Measurements from ENCODE around the gene AQP10. TPM values are rescaled to one million over a fixed set of nuclear protein-coding genes. Genes with fewer than 3 reads are reported as not detected.

Gene AQP10
- total and polyA plus RNA-seq, 9 of the 15 experiments (the other 6 are each of a cell fraction or from before 2014, with no cell fraction given) = 0.37 to 9.7 (median 1.9) TPM

DNA sequence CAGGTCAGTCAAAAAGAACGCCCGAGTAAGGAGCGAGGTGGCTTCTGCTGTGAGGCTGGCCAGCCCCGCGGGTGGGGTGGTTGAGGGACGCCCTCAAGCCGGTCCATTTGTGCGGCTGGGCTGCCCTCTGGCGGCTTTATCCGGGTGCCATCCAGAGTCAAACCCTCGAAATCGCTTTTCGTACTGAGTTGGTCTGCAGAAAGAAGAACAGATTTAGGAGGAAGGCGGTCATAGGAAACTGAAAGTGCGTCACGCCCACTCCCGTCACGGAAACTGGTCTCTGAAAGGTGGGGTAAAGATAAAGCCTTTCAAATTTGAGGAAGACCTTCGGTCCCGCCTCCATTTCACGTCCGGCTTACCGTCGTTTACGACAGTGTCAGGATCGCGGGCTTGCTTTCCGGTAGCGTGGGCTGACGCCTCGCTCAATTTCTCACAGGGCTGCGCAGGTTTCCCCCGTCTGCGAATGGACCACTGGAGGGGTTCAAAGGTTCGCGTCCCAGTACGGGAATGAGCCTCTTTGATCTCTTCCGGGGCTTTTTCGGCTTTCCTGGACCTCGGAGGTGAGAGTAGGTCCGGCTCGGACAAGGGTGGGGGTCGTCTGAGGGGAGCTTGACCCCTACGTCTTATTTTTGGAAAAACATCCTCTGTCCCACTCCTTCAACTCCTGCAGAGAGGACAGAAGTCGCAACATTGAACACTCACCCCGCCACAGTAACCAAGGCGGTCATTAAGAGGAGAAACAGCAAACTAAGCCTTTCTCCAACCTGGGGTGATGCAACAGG is 48.5 kb upstream of the AQP10 start, which contains the start of gene HAX1 (continued):
- TF ChIP-seq, protein P1, sequence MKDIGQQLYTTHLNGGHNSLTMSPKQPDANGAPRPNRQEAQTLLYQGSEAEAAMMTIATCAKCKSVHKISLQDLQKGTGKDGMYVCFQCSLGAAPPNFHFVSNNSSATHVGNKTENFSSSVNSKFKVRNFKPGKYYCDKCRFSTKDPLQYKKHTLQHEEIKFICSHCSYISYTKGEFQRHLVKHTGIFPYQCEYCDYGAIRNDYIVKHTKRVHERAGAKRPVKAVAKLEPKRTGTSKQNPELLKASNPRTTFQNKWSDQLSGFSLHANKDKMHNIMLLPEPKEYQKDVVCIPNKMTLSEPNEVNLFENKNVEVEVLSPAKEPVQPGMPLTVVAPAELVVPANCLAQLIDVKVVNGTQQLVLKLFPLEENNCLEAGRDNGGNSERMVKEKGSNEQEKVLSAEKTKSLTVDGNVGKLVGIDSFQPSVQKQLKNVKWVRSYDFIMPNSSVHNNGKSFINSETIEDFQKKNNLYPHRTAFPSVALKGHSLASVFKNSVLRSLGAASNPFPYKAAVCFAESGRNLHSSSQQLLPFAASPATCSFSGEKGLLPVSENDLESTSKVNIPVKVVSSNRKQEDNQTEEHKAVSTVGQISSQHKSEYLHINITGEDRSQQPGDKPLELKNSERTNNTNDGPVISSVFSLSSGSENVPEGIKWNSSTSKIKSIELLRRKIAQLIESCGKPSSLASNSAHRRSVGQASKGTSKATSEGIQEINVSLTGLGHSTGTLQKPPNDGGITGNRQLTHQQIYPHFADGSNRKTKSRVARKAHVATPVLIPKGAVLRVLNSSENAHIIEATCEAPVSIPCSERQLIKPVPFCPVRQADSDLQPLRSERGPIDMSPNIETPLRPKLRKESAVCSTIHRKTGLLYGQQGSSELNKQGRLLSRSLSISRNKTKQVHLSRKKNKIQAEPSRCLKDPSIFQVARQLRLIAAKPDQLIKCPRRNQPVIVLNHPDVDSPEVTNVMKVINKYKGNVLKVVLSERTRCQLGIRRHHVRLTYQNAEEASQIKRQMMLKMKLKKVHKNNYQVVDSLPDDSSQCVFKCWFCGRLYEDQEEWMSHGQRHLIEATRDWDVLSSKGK (CRISPR knock-in tag; IDR thresholded peaks at IDR 0.05) = no peak
- TF ChIP-seq, protein P2, sequence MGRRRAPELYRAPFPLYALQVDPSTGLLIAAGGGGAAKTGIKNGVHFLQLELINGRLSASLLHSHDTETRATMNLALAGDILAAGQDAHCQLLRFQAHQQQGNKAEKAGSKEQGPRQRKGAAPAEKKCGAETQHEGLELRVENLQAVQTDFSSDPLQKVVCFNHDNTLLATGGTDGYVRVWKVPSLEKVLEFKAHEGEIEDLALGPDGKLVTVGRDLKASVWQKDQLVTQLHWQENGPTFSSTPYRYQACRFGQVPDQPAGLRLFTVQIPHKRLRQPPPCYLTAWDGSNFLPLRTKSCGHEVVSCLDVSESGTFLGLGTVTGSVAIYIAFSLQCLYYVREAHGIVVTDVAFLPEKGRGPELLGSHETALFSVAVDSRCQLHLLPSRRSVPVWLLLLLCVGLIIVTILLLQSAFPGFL (CRISPR knock-in tag; IDR thresholded peaks at IDR 0.05) = 0 out of 2 replicates have a peak, but pooled peaks have one; percentile 61
- TF ChIP-seq TBP (optimal IDR thresholded peaks at IDR 0.05; ENCODE audit: low read depth, low read length) (peak; percentile 65), NR2F6 (CRISPR knock-in tag; IDR thresholded peaks at IDR 0.05) (no peak), IRF2 (CRISPR knock-in tag; IDR thresholded peaks at IDR 0.05) (no peak), ZNF586 (CRISPR knock-in tag; conservative IDR thresholded peaks at IDR 0.05) (no peak), MTA3 (IDR thresholded peaks at IDR 0.05; ENCODE audit: borderline replicate concordance) (peak; percentile 87), CHD2 (IDR thresholded peaks at IDR 0.05; ENCODE audit: low read depth, low read length) (no peak)
- TF ChIP-seq, protein P3, sequence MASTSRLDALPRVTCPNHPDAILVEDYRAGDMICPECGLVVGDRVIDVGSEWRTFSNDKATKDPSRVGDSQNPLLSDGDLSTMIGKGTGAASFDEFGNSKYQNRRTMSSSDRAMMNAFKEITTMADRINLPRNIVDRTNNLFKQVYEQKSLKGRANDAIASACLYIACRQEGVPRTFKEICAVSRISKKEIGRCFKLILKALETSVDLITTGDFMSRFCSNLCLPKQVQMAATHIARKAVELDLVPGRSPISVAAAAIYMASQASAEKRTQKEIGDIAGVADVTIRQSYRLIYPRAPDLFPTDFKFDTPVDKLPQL (IDR thresholded peaks at IDR 0.05; ENCODE audit: extremely low read depth, insufficient read length) = no peak
- TF ChIP-seq, protein P4, sequence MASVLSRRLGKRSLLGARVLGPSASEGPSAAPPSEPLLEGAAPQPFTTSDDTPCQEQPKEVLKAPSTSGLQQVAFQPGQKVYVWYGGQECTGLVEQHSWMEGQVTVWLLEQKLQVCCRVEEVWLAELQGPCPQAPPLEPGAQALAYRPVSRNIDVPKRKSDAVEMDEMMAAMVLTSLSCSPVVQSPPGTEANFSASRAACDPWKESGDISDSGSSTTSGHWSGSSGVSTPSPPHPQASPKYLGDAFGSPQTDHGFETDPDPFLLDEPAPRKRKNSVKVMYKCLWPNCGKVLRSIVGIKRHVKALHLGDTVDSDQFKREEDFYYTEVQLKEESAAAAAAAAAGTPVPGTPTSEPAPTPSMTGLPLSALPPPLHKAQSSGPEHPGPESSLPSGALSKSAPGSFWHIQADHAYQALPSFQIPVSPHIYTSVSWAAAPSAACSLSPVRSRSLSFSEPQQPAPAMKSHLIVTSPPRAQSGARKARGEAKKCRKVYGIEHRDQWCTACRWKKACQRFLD (CRISPR knock-in tag; IDR thresholded peaks at IDR 0.05) = no peak
- TF ChIP-seq, protein P5, sequence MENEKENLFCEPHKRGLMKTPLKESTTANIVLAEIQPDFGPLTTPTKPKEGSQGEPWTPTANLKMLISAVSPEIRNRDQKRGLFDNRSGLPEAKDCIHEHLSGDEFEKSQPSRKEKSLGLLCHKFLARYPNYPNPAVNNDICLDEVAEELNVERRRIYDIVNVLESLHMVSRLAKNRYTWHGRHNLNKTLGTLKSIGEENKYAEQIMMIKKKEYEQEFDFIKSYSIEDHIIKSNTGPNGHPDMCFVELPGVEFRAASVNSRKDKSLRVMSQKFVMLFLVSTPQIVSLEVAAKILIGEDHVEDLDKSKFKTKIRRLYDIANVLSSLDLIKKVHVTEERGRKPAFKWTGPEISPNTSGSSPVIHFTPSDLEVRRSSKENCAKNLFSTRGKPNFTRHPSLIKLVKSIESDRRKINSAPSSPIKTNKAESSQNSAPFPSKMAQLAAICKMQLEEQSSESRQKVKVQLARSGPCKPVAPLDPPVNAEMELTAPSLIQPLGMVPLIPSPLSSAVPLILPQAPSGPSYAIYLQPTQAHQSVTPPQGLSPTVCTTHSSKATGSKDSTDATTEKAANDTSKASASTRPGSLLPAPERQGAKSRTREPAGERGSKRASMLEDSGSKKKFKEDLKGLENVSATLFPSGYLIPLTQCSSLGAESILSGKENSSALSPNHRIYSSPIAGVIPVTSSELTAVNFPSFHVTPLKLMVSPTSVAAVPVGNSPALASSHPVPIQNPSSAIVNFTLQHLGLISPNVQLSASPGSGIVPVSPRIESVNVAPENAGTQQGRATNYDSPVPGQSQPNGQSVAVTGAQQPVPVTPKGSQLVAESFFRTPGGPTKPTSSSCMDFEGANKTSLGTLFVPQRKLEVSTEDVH (IDR thresholded peaks at IDR 0.05; ENCODE audit: low read depth, partially characterized antibody) = peak; percentile 74
- TF ChIP-seq, protein P6, sequence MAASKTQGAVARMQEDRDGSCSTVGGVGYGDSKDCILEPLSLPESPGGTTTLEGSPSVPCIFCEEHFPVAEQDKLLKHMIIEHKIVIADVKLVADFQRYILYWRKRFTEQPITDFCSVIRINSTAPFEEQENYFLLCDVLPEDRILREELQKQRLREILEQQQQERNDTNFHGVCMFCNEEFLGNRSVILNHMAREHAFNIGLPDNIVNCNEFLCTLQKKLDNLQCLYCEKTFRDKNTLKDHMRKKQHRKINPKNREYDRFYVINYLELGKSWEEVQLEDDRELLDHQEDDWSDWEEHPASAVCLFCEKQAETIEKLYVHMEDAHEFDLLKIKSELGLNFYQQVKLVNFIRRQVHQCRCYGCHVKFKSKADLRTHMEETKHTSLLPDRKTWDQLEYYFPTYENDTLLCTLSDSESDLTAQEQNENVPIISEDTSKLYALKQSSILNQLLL (CRISPR knock-in tag; IDR thresholded peaks at IDR 0.05; ENCODE audit: borderline replicate concordance) = no peak
- TF ChIP-seq, protein P7, sequence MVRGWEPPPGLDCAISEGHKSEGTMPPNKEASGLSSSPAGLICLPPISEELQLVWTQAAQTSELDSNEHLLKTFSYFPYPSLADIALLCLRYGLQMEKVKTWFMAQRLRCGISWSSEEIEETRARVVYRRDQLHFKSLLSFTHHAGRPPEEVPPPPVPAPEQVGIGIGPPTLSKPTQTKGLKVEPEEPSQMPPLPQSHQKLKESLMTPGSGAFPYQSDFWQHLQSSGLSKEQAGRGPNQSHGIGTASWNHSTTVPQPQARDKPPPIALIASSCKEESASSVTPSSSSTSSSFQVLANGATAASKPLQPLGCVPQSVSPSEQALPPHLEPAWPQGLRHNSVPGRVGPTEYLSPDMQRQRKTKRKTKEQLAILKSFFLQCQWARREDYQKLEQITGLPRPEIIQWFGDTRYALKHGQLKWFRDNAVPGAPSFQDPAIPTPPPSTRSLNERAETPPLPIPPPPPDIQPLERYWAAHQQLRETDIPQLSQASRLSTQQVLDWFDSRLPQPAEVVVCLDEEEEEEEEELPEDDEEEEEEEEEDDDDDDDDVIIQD (CRISPR knock-in tag; IDR thresholded peaks at IDR 0.05) = no peak
